HEK293T (cell line): ENCODE results near the gene GJA8.

Experiments
- BHLHE40 ChIP-seq: fragments of 450-650 bp; IDR thresholded peaks from 2 replicates; pipeline ENCODE4 v1.6.1; 2016; ENCODE audit warnings: mild to moderate bottlenecking, moderate library complexity, borderline replicate concordance
- CTBP1 ChIP-seq: fragments of 450-650 bp; IDR thresholded peaks from 2 replicates; pipeline ENCODE4 v1.6.1; 2016; ENCODE audit warnings: borderline replicate concordance
- ELF4 ChIP-seq: fragments of 450-650 bp; IDR thresholded peaks from 2 replicates; pipeline ENCODE4 v1.6.1; 2017; ENCODE audit warnings: antibody characterized with exemption
- FOXA1 ChIP-seq: fragments of 450-650 bp; IDR thresholded peaks from 2 replicates; pipeline ENCODE4 v1.6.1; 2016; ENCODE audit warnings: mild to moderate bottlenecking
- FOXK2 ChIP-seq: fragments of 450-650 bp; IDR thresholded peaks from 2 replicates; pipeline ENCODE4 v1.6.1; 2016; ENCODE audit warnings: mild to moderate bottlenecking
- FOXM1 ChIP-seq: fragments of 450-650 bp; IDR thresholded peaks from 2 replicates; pipeline ENCODE4 v1.6.1; 2017; ENCODE audit warnings: mild to moderate bottlenecking, borderline replicate concordance
- L3MBTL2 ChIP-seq: fragments of 450-650 bp; conservative IDR thresholded peaks from 2 replicates; pipeline ENCODE4 v1.6.1; 2016; ENCODE audit warnings: mild to moderate bottlenecking
- NFRKB ChIP-seq: fragments of 450-650 bp; IDR thresholded peaks from 2 replicates; pipeline ENCODE4 v1.6.1; 2016; ENCODE audit warnings: mild to moderate bottlenecking, moderate library complexity
- SP1 ChIP-seq: fragments of 450-650 bp; IDR thresholded peaks from 2 replicates; pipeline ENCODE4 v1.6.1; 2017
- SUZ12 ChIP-seq: fragments of 450-650 bp; IDR thresholded peaks from 2 replicates; pipeline ENCODE4 v1.6.1; 2016; ENCODE audit warnings: mild to moderate bottlenecking
- TARDBP ChIP-seq: fragments of 450-650 bp; IDR thresholded peaks from 2 replicates; pipeline ENCODE4 v1.6.1; 2016
- ZNF384 ChIP-seq: fragments of 450-650 bp; IDR thresholded peaks from 2 replicates; pipeline ENCODE4 v1.6.1; 2016
- TF ChIP-seq, protein P1 (sequence below): fragments of 450-650 bp; IDR thresholded peaks from 2 replicates; pipeline ENCODE4 v1.6.1; 2016

GRCh38 chr1:147892731-147893214, 9.8 kb upstream of the GJA8 start:
- TF ChIP-seq CTBP1 = no peak
- TF ChIP-seq ELF4 = no peak
- TF ChIP-seq BHLHE40 = no peak
- TF ChIP-seq SP1 = no peak
- TF ChIP-seq FOXA1 = no peak
- no peak for TF ChIP-seq TARDBP
- no peak for TF ChIP-seq FOXM1
- peak; percentile 16; the same call in 1 of the 2 replicates for TF ChIP-seq FOXK2
- no peak for TF ChIP-seq SUZ12
- TF ChIP-seq, protein P1, sequence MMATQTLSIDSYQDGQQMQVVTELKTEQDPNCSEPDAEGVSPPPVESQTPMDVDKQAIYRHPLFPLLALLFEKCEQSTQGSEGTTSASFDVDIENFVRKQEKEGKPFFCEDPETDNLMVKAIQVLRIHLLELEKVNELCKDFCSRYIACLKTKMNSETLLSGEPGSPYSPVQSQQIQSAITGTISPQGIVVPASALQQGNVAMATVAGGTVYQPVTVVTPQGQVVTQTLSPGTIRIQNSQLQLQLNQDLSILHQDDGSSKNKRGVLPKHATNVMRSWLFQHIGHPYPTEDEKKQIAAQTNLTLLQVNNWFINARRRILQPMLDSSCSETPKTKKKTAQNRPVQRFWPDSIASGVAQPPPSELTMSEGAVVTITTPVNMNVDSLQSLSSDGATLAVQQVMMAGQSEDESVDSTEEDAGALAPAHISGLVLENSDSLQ = no peak
- no peak for TF ChIP-seq NFRKB
- no peak for TF ChIP-seq L3MBTL2
- no peak for TF ChIP-seq ZNF384
